CD4-positive, alpha-beta memory T cell (primary cell): Measurements from ENCODE around the gene CPN2. TPM values are rescaled to one million over a fixed set of nuclear protein-coding genes. Genes with fewer than 3 reads are reported as not detected.

Source experiments
- CTCF ChIA-PET: fragments of 350-600 bp; sonication (Branson Sonifier 250); formaldehyde crosslinking; loops from one replicate; lab custom pipeline; 2021; ENCODE audit warnings: inconsistent platforms; ENCODE audit not compliant: partially characterized antibody; lab: Charles Lee
- POLR2A ChIA-PET: fragments of 350-600 bp; sonication (Branson Sonifier 250); formaldehyde crosslinking; loops from one replicate; lab custom pipeline; 2021; ENCODE audit not compliant: partially characterized antibody; lab: Charles Lee
- DNase-seq, 5 donors: peaks; one replicate each; pipeline versions ENCODE4 v3.0.0 to v3.0.0-alpha.2; 2020 to 2022; ENCODE audit warnings: mixed read lengths in 1 of 5
- H3K27ac ChIP-seq: one replicate; pipeline ENCODE4 v1.7.0; 2013; ENCODE audit warnings: low read depth, low read length
- H3K27me3 ChIP-seq: 2 replicates; pipeline ENCODE4 v1.7.0; 2013; ENCODE audit warnings: mild to moderate bottlenecking, low read length, moderate library complexity; ENCODE audit not compliant: insufficient read depth
- H3K36me3 ChIP-seq: 2 replicates; pipeline ENCODE4 v1.7.0; 2013; ENCODE audit warnings: mild to moderate bottlenecking, low read length, moderate library complexity; ENCODE audit not compliant: insufficient read depth
- H3K4me1 ChIP-seq: 2 replicates; pipeline ENCODE4 v1.7.0; 2013; ENCODE audit warnings: mild to moderate bottlenecking, low read length, moderate library complexity; ENCODE audit not compliant: insufficient read depth
- H3K4me3 ChIP-seq, 2 donors: one replicate each; pipeline ENCODE4 v1.7.0; 2013; ENCODE audit warnings: low read length in 2 of 2, mild to moderate bottlenecking in 1 of 2
- H3K9me3 ChIP-seq, 2 donors: one replicate each; pipeline ENCODE4 v1.7.0; 2013; ENCODE audit warnings: low read length in 2 of 2, control low read depth in 1 of 2; ENCODE audit not compliant: control insufficient read depth in 1 of 2
- H3K27ac Mint-ChIP-seq, 7 donors: one replicate each; pipeline ENCODE4 v1.8.0; 2020 to 2021; ENCODE audit warnings: mixed read lengths in 7 of 7, mild to moderate bottlenecking in 6 of 7, inconsistent platforms in 3 of 7, moderate library complexity in 3 of 7
- H3K27me3 Mint-ChIP-seq, 2 donors: one replicate each; pipeline ENCODE4 v1.8.0; 2020 to 2021; ENCODE audit warnings: mixed read lengths in 2 of 2
- H3K36me3 Mint-ChIP-seq, 2 donors: one replicate each; pipeline ENCODE4 v1.8.0; 2020 to 2021; ENCODE audit warnings: mixed read lengths in 2 of 2, inconsistent platforms in 1 of 2, mild to moderate bottlenecking in 1 of 2
- H3K4me1 Mint-ChIP-seq, 4 donors: one replicate each; pipeline ENCODE4 v1.8.0; 2020 to 2021; ENCODE audit warnings: mixed read lengths in 4 of 4, mild to moderate bottlenecking in 1 of 4
- H3K4me3 Mint-ChIP-seq, 8 donors: one replicate each; pipeline ENCODE4 v1.8.0; 2020 to 2021; ENCODE audit warnings: mixed read lengths in 8 of 8, mild to moderate bottlenecking in 7 of 8, moderate library complexity in 6 of 8, inconsistent platforms in 3 of 8
- H3K9me3 Mint-ChIP-seq, 8 donors: one replicate each; pipeline ENCODE4 v1.8.0; 2020 to 2021; ENCODE audit warnings: mixed read lengths in 8 of 8, mild to moderate bottlenecking in 5 of 8, inconsistent platforms in 3 of 8, moderate library complexity in 1 of 8
- intact Hi-C: fragments of 100-400 bp; cut with micrococcal nuclease; formaldehyde crosslinking; loops from one replicate; pipeline ENCODE4 v1.15.1; 2023
- polyA plus RNA-seq, 2 donors: library from polyadenylated mRNA; unstranded; fragments of 300-500 nt; fragmentation: Illumina TruSeq; gene quantifications; one replicate each; pipeline ENCODE4 v1.2.3, GENCODE V29; 2021
- total RNA-seq, 2 experiments: library from RNA; stranded (reverse); gene quantifications; one replicate each; pipeline ENCODE4 v1.2.3, GENCODE V29; 2021

The CPN2 gene
- total and polyA plus RNA-seq, 4 experiments from 2014 or later, result not detected

- Mint-ChIP-seq H3K36me3 (no peaks in the 10 kb centered on the region), H3K9me3 (no peaks in the 10 kb centered on the region), H3K4me1 (no peaks in the 10 kb centered on the region), H3K27ac (no peak overlapping the region), H3K4me3 (no peak overlapping the region), H3K27me3 (peaks cover 0 to 9% of the 10 kb centered on the region in 2 donors)
- intact Hi-C loops, result no loop called here
- Histone ChIP-seq H3K4me1 (no peaks in the 10 kb centered on the region), H3K4me3 (no peak overlapping the region), H3K27me3 (no peaks in the 10 kb centered on the region), H3K27ac (no peak overlapping the region), H3K36me3 (no peaks in the 10 kb centered on the region), H3K9me3 (no peaks in the 10 kb centered on the region)
- DNase-seq, result no peak
- ChIA-PET CTCF (interaction anchor here (5.3 to 9.1 kb wide), 3 partner anchors 11 to 59 kb away, joined by 49 to 94 read pairs (median 92); no protein-coding TSS in a partner anchor), POLR2A (no interaction called here)
These were observed 5.1 kb downstream of the CPN2 start for GRCh38 chr3:194346035-194346434.

GRCh38 chr3:194344012-194344411 is 7.1 kb downstream of the CPN2 start:
- H3K36me3 Mint-ChIP-seq, result no peaks in the 10 kb centered on the region

GRCh38 chr3:194343561-194343893 is 7.6 kb downstream of the CPN2 start:
- no peak overlapping the region for H3K4me3 ChIP-seq
- Mint-ChIP-seq H3K27ac (no peak overlapping the region), H3K27me3 (peaks cover 1 to 7% of the 10 kb centered on the region in 2 donors), H3K4me3 (no peak overlapping the region), H3K9me3 (no peaks in the 10 kb centered on the region), H3K36me3 (no peaks in the 10 kb centered on the region), H3K4me1 (no peaks in the 10 kb centered on the region)
- no peaks in the 10 kb centered on the region for H3K27me3 ChIP-seq
- DNase-seq, result no peak
- intact Hi-C loops, result no loop called here
- H3K27ac ChIP-seq, result no peak overlapping the region
- no peaks in the 10 kb centered on the region for H3K36me3 ChIP-seq
- no peaks in the 10 kb centered on the region for H3K9me3 ChIP-seq
- no peaks in the 10 kb centered on the region for H3K4me1 ChIP-seq
- CTCF ChIA-PET, result interaction anchor here (0.7 to 9.1 kb wide), 29 partner anchors 9 to 678 kb away, joined by 3 to 94 read pairs (median 4); no protein-coding TSS in a partner anchor
- POLR2A ChIA-PET, result interaction anchor here (1.1 to 1.6 kb wide), 3 partner anchors 34 to 55 kb away, joined by 3 to 5 read pairs (median 4); partner anchors contain the start of gene GP5

More at GRCh38 chr3:194344012-194344411, 7.1 kb downstream of the CPN2 start:
- Histone ChIP-seq H3K36me3 (no peaks in the 10 kb centered on the region), H3K27ac (no peak overlapping the region), H3K9me3 (no peaks in the 10 kb centered on the region), H3K27me3 (no peaks in the 10 kb centered on the region), H3K4me3 (no peak overlapping the region), H3K4me1 (no peaks in the 10 kb centered on the region)
- H3K9me3 Mint-ChIP-seq, result no peaks in the 10 kb centered on the region
- H3K4me1 Mint-ChIP-seq, result no peaks in the 10 kb centered on the region
- H3K27ac Mint-ChIP-seq, result no peak overlapping the region
- peak overlapping the region in 1 of 8 donors; percentile 48 for H3K4me3 Mint-ChIP-seq
- intact Hi-C loops, result loop anchor here (1.0 kb wide), 2 partner anchors 11 to 60 kb away; no protein-coding TSS in a partner anchor
- peaks cover 1 to 7% of the 10 kb centered on the region in 2 donors for H3K27me3 Mint-ChIP-seq
- POLR2A ChIA-PET, result interaction anchor here (1.1 to 1.7 kb wide), 3 partner anchors 10 to 54 kb away, joined by 4 to 5 read pairs (median 4); partner anchors contain the start of gene GP5
- peak; percentile 56 to 63 (median 59) for DNase-seq
- CTCF ChIA-PET, result interaction anchor here (0.6 to 9.1 kb wide), 30 partner anchors 9 to 678 kb away, joined by 3 to 94 read pairs (median 4); no protein-coding TSS in a partner anchor

GRCh38 chr3:194342861-194343560 is 8.1 kb downstream of the CPN2 start:
- Mint-ChIP-seq H3K36me3 (no peaks in the 10 kb centered on the region), H3K9me3 (no peaks in the 10 kb centered on the region), H3K27ac (no peak overlapping the region), H3K27me3 (peaks cover 1 to 7% of the 10 kb centered on the region in 2 donors), H3K4me1 (no peaks in the 10 kb centered on the region), H3K4me3 (no peak overlapping the region)
- intact Hi-C loops, result no loop called here
- Histone ChIP-seq H3K27ac (no peak overlapping the region), H3K4me1 (no peaks in the 10 kb centered on the region), H3K4me3 (no peak overlapping the region), H3K9me3 (no peaks in the 10 kb centered on the region), H3K36me3 (no peaks in the 10 kb centered on the region), H3K27me3 (no peaks in the 10 kb centered on the region)
- CTCF ChIA-PET, result interaction anchor here (0.7 to 9.1 kb wide), 32 partner anchors 7 to 677 kb away, joined by 3 to 94 read pairs (median 4); no protein-coding TSS in a partner anchor
- DNase-seq, result no peak
- POLR2A ChIA-PET, result interaction anchor here (1.1 to 1.6 kb wide), 2 partner anchors 34 to 55 kb away, joined by 3 to 5 read pairs; partner anchors contain the start of gene GP5

- intact Hi-C loops, result no loop called here
- H3K27ac Mint-ChIP-seq, result no peak overlapping the region
- Histone ChIP-seq H3K4me1 (no peaks in the 10 kb centered on the region), H3K36me3 (no peaks in the 10 kb centered on the region), H3K27me3 (no peaks in the 10 kb centered on the region), H3K4me3 (no peak overlapping the region), H3K27ac (no peak overlapping the region), H3K9me3 (no peaks in the 10 kb centered on the region)
- CTCF ChIA-PET, result interaction anchor here (7.1 to 9.1 kb wide), 2 partner anchors 11 to 64 kb away, joined by 49 to 94 read pairs; no protein-coding TSS in a partner anchor
- H3K4me3 Mint-ChIP-seq, result no peak overlapping the region
- H3K27me3 Mint-ChIP-seq, result peaks cover 4 to 11% of the 10 kb centered on the region in 2 donors
- DNase-seq, result no peak
- H3K4me1 Mint-ChIP-seq, result no peaks in the 10 kb centered on the region
- POLR2A ChIA-PET, result no interaction called here
- no peaks in the 10 kb centered on the region for H3K36me3 Mint-ChIP-seq
- no peaks in the 10 kb centered on the region for H3K9me3 Mint-ChIP-seq
These were observed 10.2 kb downstream of the CPN2 start for GRCh38 chr3:194340757-194341400.

GRCh38 chr3:194339840-194340239 is 11.3 kb downstream of the CPN2 start:
- Histone ChIP-seq H3K9me3 (no peaks in the 10 kb centered on the region), H3K4me1 (no peaks in the 10 kb centered on the region), H3K4me3 (no peak overlapping the region), H3K27me3 (no peaks in the 10 kb centered on the region), H3K27ac (no peak overlapping the region), H3K36me3 (no peaks in the 10 kb centered on the region)
- Mint-ChIP-seq H3K27me3 (peaks cover 4 to 15% of the 10 kb centered on the region in 2 donors), H3K9me3 (no peaks in the 10 kb centered on the region), H3K36me3 (no peaks in the 10 kb centered on the region), H3K4me3 (no peak overlapping the region), H3K4me1 (no peaks in the 10 kb centered on the region), H3K27ac (peak overlapping the region in 1 of 7 donors; percentile 22)
- CTCF ChIA-PET, result interaction anchor here (1.2 to 9.1 kb wide), 3 partner anchors 10 to 65 kb away, joined by 4 to 94 read pairs (median 49); no protein-coding TSS in a partner anchor
- POLR2A ChIA-PET, result no interaction called here
- no peak for DNase-seq
- intact Hi-C loops, result loop anchor here (10.0 kb wide), 1 partner anchor 1515 kb away; no protein-coding TSS in a partner anchor

GRCh38 chr3:194339356-194339755 is 11.8 kb downstream of the CPN2 start:
- no peak overlapping the region for H3K27ac Mint-ChIP-seq
- H3K4me3 Mint-ChIP-seq, result no peak overlapping the region
- no peaks in the 10 kb centered on the region for H3K9me3 ChIP-seq
- DNase-seq, result no peak
- no peaks in the 10 kb centered on the region for H3K36me3 Mint-ChIP-seq
- CTCF ChIA-PET, result interaction anchor here (1.2 to 9.1 kb wide), 4 partner anchors 10 to 65 kb away, joined by 4 to 94 read pairs (median 28); no protein-coding TSS in a partner anchor
- no peaks in the 10 kb centered on the region for H3K4me1 ChIP-seq
- H3K27ac ChIP-seq, result no peak overlapping the region
- no peaks in the 10 kb centered on the region for H3K9me3 Mint-ChIP-seq
- H3K4me3 ChIP-seq, result no peak overlapping the region
- peaks cover 4 to 15% of the 10 kb centered on the region in 2 donors for H3K27me3 Mint-ChIP-seq
- intact Hi-C loops, result loop anchor here (10.0 kb wide), 1 partner anchor 1515 kb away; no protein-coding TSS in a partner anchor
- H3K36me3 ChIP-seq, result no peaks in the 10 kb centered on the region
- POLR2A ChIA-PET, result no interaction called here
- H3K27me3 ChIP-seq, result no peaks in the 10 kb centered on the region
- H3K4me1 Mint-ChIP-seq, result no peaks in the 10 kb centered on the region
